DMS79 (cell line): ENCODE results near the gene RIPOR2.

Experiments used
- DNase-seq: peaks from one replicate; lab custom pipeline; 2025; lab: John Stamatoyannopoulos, UW

The RIPOR2 gene

DNA sequence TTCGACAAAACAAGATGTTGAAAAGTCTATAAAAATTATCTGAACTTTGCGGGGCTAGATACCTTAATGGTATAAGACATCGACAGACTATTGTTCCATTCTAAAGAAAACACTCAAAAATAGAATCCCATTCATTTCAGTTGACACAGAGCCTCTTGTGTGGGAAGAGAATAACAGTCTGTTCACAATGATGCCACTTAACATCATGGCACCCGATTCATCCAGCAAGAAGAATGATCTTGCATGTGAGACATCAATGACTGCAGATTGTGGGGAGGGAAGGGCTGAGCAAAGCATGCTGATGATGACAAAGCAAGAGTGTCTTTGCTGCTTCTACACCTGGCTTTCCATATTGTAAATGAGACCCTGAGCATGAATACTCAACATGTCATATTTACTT, 87.3 kb downstream of the RIPOR2 start:
- peak; percentile 23 for DNase-seq

DNA sequence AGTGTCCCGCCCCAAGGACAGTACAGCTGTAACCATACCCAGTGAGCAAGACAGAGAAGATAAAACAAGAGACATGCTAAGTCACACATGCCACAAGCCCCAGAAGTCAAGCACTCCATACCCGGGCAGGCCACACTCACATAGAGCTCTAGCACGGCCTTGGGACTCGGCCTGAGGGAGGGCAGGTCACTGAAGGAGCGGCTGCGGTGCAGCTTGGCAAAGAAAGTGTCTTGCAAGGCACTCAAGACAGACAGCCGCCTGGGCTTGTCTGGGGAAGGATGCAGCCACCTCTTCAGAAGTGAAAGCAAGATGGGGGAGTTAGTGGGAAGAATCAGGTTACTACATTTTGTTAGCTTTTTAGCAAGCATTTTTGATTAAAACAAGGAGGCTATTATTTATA, 88.4 kb downstream of the RIPOR2 start:
- DNase-seq, result peak; percentile 92

DNA sequence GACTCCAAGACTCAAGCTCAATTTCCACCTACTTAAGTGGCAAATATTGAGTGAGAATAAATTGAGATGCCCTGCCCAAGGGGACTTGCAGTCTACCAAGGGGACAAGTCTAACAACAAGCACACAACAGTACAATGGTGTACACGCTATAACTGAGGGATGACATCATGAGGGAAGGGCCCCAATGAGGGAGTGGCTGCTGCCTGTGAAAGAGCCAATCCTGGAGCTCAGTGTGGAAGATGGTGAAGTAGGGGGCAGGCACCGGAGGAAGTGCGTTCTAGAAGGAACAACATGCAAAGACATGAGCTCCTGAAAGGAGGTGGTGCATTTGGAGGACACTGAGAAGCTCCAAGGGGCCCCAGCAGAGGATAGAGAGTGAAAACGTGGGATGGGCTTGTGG, 90.2 kb downstream of the RIPOR2 start:
- no peak for DNase-seq

DNA sequence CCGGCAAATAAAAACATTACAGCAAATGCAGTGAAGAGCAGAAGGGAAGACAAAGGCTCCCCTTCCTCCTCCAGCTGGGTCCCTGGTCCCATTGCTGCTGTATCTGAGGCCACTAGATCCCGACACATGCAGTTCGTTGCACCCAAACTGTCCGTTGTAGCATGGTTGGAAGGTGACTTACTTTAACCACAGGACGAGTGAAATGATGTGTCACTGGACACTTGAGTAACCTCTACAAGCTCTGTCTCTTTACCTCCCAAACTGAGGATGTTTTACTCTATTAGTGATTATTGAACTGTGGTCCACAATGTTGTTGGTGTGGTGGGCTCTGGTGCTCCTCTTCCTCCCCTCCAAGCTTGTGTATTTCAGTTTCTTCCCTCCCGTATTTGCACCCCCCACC, 90.9 kb downstream of the RIPOR2 start:
- DNase-seq, result no peak

DNA sequence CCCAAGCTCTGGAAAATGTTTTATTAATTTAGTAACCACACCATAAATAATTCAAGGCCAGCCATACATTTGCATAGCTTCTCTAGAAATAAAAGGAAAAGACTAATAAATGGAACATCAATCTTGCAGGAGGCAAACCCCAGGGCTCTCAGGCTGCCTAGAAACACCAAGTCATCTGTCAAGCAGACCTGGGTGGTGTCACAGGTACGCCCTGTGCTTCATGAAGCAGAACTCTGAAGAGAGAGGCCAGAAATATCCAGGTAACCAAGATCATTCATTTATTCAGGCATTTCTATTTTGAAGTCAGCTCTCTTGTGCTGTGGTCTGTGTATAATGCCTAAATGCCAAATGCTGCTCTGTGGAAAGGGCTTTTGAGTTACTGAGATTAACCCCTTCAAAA, 91.7 kb downstream of the RIPOR2 start:
- DNase-seq, result no peak

DNA sequence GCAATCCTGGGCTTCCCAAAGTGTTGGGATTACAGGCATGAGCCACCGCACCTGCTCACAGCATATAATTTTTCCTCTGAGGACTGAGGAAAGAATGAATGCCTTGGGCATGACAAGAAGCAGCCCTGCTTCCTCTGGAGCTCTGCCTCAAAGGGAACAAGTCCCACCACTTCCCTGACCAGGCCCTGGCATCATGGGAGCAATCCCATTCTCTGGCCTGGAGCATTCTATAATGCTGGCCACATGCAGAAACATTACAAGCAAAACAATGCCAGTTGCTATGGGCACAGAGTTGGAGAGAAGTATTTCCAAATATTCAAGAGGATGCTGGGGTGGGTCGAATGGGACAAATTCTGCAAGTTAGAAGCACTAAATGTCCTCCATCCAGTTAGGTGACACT, 95.6 kb downstream of the RIPOR2 start:
- DNase-seq, result no peak

DNA sequence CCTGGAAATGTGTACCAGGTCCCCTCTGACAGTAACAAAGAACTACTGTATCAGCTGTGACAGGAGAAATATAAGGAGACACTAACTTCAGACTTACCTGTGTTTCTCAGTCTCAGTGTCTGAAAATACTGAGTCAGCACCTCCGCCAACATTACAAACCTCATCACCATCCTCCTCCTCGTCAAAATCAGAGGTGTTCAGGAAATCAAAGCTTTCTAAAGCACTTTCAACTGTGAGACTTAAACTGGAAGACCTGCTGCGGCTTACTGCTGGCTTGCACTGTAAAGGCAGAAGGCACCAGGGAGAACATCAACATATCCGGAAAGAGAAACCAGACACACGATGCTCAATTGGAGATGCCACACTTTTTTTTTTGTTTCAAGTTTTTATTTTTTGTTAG, 96.8 kb downstream of the RIPOR2 start:
- DNase-seq, result no peak

DNA sequence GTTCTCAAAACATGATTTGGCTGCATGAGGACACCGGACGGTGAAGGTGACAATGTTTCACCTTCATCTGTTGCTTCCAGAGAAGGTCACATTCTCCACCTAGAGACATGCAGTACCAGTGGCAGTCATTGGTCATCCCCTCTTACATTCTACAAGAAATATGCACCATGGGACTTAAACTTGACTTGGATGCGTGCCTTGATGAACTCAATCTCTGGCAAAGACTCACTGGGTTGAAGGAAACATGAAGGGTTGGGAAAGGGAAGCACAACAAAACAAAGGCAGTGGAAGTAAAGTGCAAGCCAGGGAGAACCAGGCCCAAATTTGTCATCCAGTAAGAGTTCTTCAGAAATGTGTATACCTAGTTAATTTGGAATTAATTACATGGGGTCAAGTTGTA, 97.7 kb downstream of the RIPOR2 start:
- no peak for DNase-seq

DNA sequence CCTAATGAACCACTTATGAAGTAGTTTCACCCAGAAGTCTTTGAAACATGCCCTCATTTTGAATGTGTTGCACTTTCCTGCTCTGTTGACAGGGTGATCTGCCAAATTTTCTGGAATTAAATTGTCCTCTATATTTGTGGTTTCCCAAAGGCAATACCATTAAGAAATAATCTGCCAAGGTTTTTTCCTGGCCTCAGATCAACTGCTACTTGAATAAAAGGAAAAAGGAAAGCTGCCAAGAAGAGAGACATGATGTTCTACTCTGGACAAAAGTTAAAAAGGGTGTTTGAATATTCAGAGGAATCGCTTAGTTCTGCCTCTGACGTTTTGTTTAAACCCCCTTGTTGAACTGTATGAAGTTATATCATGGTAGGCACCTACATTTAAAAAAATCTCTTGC, 99.7 kb downstream of the RIPOR2 start:
- peak; percentile 77 for DNase-seq

DNA sequence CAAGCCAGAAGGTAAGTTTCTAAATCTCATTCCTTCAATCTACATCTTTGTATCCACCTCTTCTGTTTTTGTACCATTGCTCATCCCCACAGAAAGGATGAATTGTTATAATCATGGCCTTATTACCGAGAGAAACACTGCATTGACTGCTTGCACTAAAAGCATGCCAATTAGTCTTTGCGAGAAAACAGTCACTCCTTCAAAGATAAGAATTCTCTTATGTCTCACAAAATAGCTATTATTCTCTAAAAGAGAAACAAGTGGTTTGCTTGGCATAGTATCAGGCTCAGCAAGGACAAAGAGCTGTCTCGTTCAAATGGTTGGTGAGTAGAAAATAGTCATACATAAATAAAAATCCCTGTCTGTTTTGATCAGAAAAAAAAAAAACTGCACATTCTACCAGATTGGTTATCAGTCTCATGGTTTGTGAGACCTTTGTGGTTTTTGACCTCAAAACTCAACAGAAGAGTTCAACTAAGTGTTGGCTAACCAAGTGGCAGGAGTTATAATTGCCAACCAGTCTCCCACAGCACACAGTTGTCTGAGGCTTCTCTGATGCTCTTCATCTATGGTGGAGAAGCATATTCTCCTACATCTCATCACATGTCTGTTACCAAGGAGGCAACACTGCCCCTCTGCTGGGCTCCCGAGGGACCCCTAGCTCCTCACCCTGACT, 101.9 kb downstream of the RIPOR2 start:
- no peak for DNase-seq

DNA sequence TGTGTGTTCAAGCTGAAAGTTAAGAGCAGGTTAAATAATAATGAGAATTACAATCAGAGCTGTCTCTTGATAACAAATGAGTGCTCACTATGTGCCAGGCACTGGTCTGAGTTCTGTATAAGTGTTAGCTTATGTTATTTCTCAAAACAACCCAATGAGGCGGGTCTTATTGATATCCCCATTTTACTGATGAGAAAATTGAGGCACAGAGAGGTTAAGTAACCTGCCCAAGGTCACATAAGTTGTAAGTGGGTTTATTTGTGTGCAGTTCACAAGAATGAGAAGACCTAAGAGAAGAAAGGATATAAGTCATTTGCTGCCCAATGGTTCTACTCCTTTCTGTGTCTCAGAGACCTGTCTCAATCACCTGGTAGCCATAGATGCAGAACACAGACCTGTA, 103.0 kb downstream of the RIPOR2 start:
- DNase-seq, result no peak

DNA sequence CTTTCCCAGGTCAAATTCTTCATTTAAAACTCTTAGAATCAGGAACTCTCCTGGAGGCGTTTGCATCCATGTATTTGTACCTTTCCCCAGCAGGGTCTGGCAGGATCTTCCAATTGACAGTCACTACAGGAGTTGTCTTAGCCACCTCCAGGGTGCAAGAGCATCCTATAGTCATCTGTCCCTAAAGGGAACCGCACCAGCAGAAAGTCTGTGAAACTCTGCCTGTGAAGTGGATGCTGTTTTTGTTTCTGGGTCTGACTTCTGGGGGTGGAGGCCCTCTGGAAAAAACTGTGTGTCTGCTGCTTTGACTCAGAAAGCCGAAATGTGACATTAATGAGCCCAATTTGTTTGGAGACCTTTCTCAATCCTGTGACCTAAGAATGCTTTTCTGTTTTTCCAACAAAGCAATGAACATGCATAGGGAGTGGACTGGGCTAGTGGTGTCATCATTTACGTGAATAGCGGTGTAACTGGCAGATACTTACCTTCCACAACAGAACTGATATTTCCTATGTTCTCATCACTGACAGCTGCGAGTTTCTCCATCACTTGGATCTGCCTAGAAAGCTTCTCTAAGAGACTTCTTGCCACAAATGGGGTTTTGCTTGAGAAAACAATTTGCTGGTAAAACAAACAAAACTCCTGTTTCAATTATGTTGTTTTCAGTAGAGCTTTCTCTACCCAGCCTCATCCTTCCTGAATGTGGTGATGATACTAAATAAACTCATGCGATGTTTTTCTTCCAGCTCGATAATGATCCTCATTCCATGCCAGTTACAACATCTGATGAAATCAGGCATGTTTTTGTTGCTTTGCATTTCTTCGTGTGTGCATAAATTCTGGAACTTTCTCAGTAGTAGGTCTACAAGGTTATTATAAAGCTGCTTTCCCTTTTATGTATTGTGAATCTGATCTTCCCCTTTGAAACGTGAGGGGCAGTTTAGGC, 103.7 kb downstream of the RIPOR2 start:
- DNase-seq, result no peak

DNA sequence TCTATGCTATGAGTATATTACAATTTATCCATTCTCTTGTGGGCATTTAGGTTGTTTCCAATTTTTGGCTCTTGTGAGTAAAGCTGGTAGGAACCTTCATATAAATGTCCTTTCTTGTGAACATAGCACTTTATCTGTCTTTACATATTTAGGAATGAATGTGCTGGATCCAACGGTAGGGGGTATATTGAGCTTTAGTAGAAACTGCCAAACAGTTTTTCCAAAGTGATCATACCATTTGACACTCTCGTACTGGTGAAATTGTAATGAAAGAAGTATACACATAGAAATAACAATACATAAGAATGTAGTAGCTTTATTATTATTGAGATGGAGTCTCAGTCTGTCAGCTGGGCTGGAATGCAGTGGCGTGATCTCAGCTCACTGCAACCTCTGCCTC, 106.1 kb downstream of the RIPOR2 start:
- no peak for DNase-seq

DNA sequence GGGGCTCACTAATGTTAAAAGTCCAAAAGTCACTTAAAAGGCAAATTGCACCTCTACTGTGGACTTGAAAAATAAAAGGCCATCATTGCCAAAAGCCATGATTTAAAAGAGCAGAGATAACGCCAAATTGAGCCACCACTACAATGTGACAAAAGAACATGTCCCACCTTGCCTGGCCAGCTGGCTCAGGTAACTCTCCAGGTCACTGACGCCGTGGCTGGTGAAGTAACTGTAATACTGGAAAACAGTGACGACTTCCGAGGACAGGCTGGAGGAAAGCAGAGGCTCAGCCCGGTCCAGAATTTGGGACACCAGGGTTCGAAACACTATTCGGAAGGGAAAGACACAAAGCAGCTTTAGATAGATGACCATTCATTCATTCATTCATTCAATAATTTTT, 107.8 kb downstream of the RIPOR2 start:
- DNase-seq, result peak; percentile 38

DNA sequence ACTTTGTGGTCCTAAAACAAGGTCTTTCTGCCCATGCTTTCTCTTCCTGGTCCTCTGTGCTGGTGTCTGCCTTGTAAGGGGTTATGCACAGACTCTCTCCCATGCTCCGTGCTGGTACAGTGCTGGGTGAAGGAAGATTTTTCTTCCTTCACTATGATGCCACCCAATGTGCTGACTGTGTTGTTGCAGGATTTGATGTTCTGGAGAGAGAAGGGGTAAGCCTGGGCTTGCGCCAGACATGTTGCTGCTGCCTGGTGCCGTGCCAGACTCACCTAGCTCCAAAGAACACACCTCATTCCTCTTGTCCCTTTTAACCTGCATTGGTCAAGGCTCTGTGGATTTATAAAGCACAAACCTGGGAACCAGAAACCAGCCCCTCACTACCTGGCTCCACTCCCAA, 108.6 kb downstream of the RIPOR2 start:
- peak; percentile 50 for DNase-seq

DNA sequence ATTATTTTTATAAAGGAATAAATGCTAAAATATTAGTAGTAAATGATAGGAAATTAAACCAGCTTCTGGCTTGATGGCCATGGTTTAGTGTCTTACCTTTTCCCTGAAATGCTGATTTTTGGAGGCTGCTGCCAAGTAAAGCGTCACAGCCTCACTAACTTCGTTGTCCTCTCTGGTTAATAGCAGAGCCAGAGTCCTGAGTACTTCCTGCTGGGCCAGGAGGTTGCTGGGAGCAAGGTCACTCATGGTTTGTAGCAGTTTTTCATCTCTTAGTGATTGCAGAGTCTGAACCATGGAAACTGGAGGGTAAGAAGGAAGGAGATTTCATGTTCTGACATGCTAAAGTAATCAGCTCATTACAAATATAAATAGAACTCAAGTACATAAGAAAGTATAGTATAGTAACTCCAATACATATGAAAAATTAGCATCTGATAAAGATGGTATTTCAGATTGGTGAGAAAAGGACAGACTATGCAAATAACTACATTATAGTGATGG, 110.6 kb downstream of the RIPOR2 start:
- DNase-seq, result peak; percentile 52

DNA sequence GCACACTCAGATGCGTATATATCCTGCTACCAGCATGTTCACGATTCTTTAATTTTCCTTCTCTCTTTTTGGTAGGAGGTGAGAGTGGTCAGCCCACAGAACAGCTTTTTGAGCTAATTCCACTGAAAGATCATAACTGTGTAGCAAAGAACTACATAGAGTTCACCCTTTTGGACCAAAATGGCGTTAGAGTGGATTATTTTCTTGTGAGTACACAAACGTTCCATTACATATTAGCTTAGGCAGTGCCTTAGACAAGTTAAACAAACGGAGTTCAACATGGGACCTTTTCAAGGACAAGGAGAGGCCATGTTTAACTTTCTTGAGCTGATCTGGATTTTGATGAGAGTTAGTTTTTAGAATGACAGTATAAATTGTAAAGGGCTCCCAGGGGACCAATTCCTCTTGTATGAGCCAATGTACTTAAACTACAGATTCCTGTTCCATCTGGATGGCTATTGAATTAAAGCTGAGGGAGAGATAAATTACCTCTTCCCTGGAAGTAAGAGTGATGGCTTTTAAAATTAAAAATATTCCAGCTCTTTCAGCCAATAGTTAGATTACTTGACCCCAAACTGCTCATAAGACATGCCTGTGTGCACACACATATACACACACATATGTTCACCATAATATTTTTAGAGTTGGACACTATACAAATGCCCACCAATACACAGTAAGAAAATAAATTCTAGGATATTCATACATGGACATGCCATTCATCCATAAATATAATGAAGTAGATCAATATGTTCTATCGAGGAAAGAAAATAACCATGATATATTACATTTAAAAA, 111.4 kb downstream of the RIPOR2 start:
- no peak for DNase-seq

DNA sequence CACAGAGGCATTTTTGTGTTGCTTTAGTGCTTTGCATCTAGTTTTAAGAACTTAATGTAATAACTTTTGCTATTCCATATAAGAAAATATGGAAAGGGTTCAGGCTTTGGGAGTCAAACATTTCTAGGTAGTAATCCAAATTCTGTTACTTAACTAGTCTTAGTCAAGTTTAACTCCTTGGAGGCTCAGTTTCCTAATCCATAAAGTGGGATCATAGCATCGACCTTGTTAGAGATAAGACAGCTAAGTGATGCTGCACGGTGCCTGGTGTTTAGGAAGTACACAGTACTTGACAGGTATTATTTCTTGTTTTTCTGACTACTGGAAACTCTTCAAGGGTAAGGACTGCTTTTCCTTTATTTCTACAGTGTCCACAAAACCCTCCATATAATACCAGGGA, 112.6 kb downstream of the RIPOR2 start:
- DNase-seq, result no peak

DNA sequence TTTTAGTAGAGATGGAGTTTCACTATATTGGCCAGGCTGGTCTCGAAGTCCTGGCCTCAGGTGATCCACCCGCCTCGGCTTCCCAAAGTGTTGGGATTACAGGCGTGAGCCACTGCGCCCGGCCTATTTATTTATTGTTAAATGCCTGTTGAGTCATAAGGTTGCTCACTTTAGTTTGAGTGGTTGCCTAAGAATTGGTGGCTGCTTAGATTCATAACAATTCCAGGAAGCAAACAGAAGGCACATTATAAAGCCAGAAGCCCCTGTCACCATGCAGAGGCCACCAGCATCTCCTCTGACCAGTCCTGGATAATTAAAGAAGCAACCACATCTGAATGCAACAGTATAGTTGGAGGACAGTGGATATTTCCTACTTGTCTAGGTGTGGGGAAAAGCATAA, 113.1 kb downstream of the RIPOR2 start:
- DNase-seq, result no peak

DNA sequence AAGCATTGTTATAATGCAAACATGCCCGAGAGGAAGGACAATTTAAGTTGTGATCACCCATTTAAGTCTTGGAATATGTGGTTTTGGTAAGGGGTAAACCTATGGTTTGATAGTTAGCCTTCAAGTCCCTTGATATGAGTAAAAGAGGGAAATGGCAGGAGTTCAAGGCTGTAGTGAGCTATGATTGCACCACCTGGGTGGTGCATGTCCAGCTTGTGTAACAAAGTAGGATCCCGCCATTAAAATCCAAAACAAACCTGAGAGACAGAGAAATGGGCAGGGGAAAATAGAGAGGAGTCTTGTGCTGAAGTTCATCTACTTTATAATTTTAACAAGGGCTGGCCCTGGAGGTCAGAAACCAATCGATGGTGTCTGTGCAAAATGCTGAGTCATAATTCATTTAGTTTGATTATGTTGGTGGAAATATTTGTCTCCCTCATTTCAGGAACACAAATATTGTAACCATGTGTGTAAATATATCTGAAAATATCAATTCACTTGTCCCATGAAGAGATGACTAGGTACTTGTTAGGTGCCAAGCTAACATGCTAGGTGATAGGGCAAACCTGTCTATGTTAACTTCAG, 113.8 kb downstream of the RIPOR2 start:
- DNase-seq, result no peak

DNA sequence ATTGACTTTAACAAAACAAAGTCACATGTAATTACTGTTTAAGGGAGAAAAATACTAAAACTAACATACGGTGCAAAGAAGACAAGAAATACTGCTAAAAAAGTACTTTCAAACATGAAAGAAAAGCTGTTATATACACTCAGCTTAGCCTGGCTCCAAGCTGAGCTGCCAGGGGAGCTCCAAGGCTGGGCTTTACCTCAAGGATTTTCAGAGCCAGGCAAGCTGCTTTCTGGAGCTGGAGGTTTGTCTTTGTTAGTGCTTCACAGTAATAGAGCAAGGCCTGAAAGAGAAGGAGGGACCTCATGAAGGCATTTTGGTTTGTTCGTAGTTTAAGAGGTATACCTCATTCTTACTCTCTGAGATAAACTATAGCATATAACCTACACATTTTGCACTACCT, 117.4 kb downstream of the RIPOR2 start:
- DNase-seq, result no peak

DNA sequence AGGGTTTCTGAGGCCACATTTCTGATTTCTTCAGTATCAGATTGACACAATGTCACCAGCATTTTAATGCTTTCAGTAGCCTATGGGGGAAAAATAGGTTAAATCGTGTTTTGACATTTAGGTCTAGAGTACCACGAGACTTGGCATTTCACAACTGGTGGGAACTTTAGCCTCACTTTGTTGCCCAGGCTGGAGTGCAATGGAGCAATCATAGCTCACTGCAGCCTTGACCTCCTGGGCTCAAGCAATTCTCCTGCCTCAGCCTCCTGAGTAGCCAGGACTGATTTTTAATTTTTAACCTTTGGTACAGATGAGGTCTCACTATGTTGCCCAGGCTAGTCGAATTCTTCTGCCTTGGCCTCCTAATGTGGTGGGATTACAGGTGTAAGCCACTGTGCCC, 126.0 kb downstream of the RIPOR2 start:
- no peak for DNase-seq
